Colonic mucosa (tissue), 4 donors: Measurements from ENCODE around the gene RAET1G. TPM values are rescaled to one million over a fixed set of nuclear protein-coding genes. Genes with fewer than 3 reads are reported as not detected.

ENCODE experiments used
- DNase-seq: peaks from one replicate; pipeline ENCODE4 v3.0.0-alpha.2; 2020
- H3K27ac ChIP-seq: fragments of 200-600 bp; one replicate; pipeline ENCODE4 v1.8.0; 2021
- H3K27me3 ChIP-seq: fragments of 200-600 bp; one replicate; pipeline ENCODE4 v1.8.0; 2021
- H3K36me3 ChIP-seq: fragments of 200-600 bp; one replicate; pipeline ENCODE4 v1.8.0; 2021
- H3K4me1 ChIP-seq: fragments of 200-600 bp; one replicate; pipeline ENCODE4 v1.8.0; 2021; ENCODE audit warnings: mild to moderate bottlenecking
- H3K4me3 ChIP-seq: fragments of 200-600 bp; one replicate; pipeline ENCODE4 v1.8.0; 2021
- H3K9ac ChIP-seq, 2 donors: one replicate each; pipeline ENCODE4 v1.7.0; 2013; ENCODE audit warnings: control low read depth in 2 of 2, low read depth in 2 of 2, low read length in 2 of 2
- H3K9me3 ChIP-seq: fragments of 200-600 bp; one replicate; pipeline ENCODE4 v1.8.0; 2021
- CTCF ChIP-seq: fragments of 200-600 bp; IDR thresholded peaks from one replicate; pipeline ENCODE4 v1.8.0; 2022; ENCODE audit warnings: antibody characterized with exemption, mild to moderate bottlenecking
- intact Hi-C: fragments of 100-400 bp; cut with DNase I; formaldehyde crosslinking; loops from one replicate; pipeline ENCODE4 v1.14.1; 2022
- total RNA-seq, 2 donors: library from RNA; stranded (reverse); fragmentation: NEBNext Ultra II Directional in 1 of 2; extraction: Animal tissue kit (Norgen Biotek cat#: 25700) in 1 of 2; gene quantifications; one replicate each; pipeline ENCODE4 v1.2.1, GENCODE V29; 2021
- donor health status: healthy.
- donor health status: DM: no; HTN: no; CAD: no.
- donor health status: DM: no; HTN: no; CAD: no.

Gene RAET1G
- total RNA-seq, 2 donors from 2014 or later = 0.27 TPM; not detected in 1

GRCh38 chr6:149872233-149872632 is 50.7 kb downstream of the RAET1G start:
- intact Hi-C loops = no loop called here
- DNase-seq = no peak
- Histone ChIP-seq H3K4me3 (no peak overlapping the region), H3K9ac (no peak overlapping the region), H3K36me3 (no peaks in the 10 kb centered on the region), H3K27me3 (no peaks in the 10 kb centered on the region), H3K4me1 (no peaks in the 10 kb centered on the region), H3K9me3 (no peaks in the 10 kb centered on the region), H3K27ac (no peak overlapping the region)
- no peak for TF ChIP-seq CTCF

GRCh38 chr6:149871182-149871581 is 51.7 kb downstream of the RAET1G start:
- Histone ChIP-seq H3K9me3 (no peaks in the 10 kb centered on the region), H3K4me1 (no peaks in the 10 kb centered on the region), H3K4me3 (no peak overlapping the region), H3K36me3 (no peaks in the 10 kb centered on the region), H3K27me3 (no peaks in the 10 kb centered on the region), H3K9ac (no peak overlapping the region), H3K27ac (no peak overlapping the region)
- TF ChIP-seq CTCF = no peak
- intact Hi-C loops = no loop called here
- DNase-seq = no peak

- intact Hi-C loops = no loop called here
- Histone ChIP-seq H3K27ac (no peak overlapping the region), H3K36me3 (no peaks in the 10 kb centered on the region), H3K4me1 (no peaks in the 10 kb centered on the region), H3K9me3 (no peaks in the 10 kb centered on the region), H3K9ac (no peak overlapping the region), H3K4me3 (no peak overlapping the region), H3K27me3 (no peaks in the 10 kb centered on the region)
- TF ChIP-seq CTCF = no peak
- no peak for DNase-seq
Observed at GRCh38 chr6:149869275-149869892, 53.5 kb downstream of the RAET1G start.

GRCh38 chr6:149867876-149868640 is 54.9 kb downstream of the RAET1G start:
- Histone ChIP-seq H3K4me1 (no peaks in the 10 kb centered on the region), H3K36me3 (no peaks in the 10 kb centered on the region), H3K9ac (no peak overlapping the region), H3K27ac (no peak overlapping the region), H3K4me3 (no peak overlapping the region), H3K27me3 (no peaks in the 10 kb centered on the region), H3K9me3 (no peaks in the 10 kb centered on the region)
- DNase-seq = peak; percentile 7
- TF ChIP-seq CTCF = no peak
- intact Hi-C loops = no loop called here

Other genes with a start within 250 kb of the RAET1G start
- 10 to 100 TPM; 17.2 to 26.5 TPM for gene LATS1, start 205.0 kb downstream of the RAET1G start, total RNA-seq
- 10 to 100 TPM; 25.0 to 43.5 TPM for gene NUP43, start 176.6 kb downstream of the RAET1G start, total RNA-seq
- gene PCMT1, start 173.4 kb downstream of the RAET1G start, total RNA-seq = 10 to 100 TPM; 65.5 to 74.0 TPM
- 10 to 100 TPM; 24.8 to 39.4 TPM for gene LRP11, start 58.8 kb downstream of the RAET1G start, total RNA-seq
- under 1 TPM in 1 of 2 donors, not detected in 1; 0.21 TPM for gene RAET1E, start 25.0 kb downstream of the RAET1G start, total RNA-seq
- under 1 TPM; 0.19 to 0.47 TPM for gene ULBP2, start 18.9 kb upstream of the RAET1G start, total RNA-seq
- not detected for gene ULBP1, start 40.8 kb upstream of the RAET1G start, total RNA-seq
- 1 to 10 TPM in 1 of 2 donors, under 1 TPM in 1; 0.24 to 3.2 TPM for gene RAET1L, start 102.4 kb upstream of the RAET1G start, total RNA-seq
- 1 to 10 TPM; 1.8 to 1.9 TPM for gene ULBP3, start 146.0 kb upstream of the RAET1G start, total RNA-seq
- gene PPP1R14C, start 219.9 kb upstream of the RAET1G start, total RNA-seq = 10 to 100 TPM; 23.7 to 27.3 TPM